ENCODE measurements around the gene FLNA. TPM values are rescaled to one million over a fixed set of nuclear protein-coding genes. Genes with fewer than 3 reads are reported as not detected.

The FLNA gene
- total RNA-seq, 1 experiment from 2014 or later: 920 TPM

DNA sequence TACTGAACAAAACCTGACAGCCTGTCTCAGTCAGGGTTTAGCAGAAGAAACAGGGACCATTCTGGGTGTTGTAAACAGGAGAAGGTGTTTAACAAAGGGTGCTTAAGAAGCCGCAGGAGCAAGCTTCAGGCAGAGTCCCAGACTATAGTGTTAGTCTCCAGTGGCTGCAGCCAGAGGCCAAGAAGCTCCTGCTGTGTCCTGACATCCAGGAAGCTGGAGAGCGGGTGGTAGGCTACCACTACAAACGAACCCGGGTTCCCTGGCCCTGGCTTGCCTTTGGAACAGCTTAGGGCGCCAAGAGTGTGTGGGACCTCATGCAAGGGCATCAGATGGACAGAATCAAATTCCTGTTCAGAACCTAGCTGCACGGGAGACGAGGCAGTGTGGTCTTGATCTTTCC, 50.9 kb downstream of the FLNA start:
- ATAC-seq (no peak), DNase-seq (ENCODE audit: low read depth, low spot score) (no peak)
- TF ChIP-seq TCF7L2 (IDR thresholded peaks at IDR 0.05; ENCODE audit: low read depth, low read length): no peak
- no peak for TF ChIP-seq POLR2AphosphoS5 (IDR thresholded peaks at IDR 0.05; ENCODE audit: low read depth, low read length)
- TF ChIP-seq SIN3A (IDR thresholded peaks at IDR 0.05; ENCODE audit: borderline replicate concordance, insufficient read depth, low read depth, low read length): no peak
- TF ChIP-seq, protein P1, sequence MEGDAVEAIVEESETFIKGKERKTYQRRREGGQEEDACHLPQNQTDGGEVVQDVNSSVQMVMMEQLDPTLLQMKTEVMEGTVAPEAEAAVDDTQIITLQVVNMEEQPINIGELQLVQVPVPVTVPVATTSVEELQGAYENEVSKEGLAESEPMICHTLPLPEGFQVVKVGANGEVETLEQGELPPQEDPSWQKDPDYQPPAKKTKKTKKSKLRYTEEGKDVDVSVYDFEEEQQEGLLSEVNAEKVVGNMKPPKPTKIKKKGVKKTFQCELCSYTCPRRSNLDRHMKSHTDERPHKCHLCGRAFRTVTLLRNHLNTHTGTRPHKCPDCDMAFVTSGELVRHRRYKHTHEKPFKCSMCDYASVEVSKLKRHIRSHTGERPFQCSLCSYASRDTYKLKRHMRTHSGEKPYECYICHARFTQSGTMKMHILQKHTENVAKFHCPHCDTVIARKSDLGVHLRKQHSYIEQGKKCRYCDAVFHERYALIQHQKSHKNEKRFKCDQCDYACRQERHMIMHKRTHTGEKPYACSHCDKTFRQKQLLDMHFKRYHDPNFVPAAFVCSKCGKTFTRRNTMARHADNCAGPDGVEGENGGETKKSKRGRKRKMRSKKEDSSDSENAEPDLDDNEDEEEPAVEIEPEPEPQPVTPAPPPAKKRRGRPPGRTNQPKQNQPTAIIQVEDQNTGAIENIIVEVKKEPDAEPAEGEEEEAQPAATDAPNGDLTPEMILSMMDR (IDR thresholded peaks at IDR 0.05): no peak
- TF ChIP-seq, protein P2, sequence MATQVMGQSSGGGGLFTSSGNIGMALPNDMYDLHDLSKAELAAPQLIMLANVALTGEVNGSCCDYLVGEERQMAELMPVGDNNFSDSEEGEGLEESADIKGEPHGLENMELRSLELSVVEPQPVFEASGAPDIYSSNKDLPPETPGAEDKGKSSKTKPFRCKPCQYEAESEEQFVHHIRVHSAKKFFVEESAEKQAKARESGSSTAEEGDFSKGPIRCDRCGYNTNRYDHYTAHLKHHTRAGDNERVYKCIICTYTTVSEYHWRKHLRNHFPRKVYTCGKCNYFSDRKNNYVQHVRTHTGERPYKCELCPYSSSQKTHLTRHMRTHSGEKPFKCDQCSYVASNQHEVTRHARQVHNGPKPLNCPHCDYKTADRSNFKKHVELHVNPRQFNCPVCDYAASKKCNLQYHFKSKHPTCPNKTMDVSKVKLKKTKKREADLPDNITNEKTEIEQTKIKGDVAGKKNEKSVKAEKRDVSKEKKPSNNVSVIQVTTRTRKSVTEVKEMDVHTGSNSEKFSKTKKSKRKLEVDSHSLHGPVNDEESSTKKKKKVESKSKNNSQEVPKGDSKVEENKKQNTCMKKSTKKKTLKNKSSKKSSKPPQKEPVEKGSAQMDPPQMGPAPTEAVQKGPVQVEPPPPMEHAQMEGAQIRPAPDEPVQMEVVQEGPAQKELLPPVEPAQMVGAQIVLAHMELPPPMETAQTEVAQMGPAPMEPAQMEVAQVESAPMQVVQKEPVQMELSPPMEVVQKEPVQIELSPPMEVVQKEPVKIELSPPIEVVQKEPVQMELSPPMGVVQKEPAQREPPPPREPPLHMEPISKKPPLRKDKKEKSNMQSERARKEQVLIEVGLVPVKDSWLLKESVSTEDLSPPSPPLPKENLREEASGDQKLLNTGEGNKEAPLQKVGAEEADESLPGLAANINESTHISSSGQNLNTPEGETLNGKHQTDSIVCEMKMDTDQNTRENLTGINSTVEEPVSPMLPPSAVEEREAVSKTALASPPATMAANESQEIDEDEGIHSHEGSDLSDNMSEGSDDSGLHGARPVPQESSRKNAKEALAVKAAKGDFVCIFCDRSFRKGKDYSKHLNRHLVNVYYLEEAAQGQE (IDR thresholded peaks at IDR 0.05; ENCODE audit: insufficient read depth in 1 of 2, low read depth in 2 of 2, low read length in 1 of 2): no peak
- no TSS peak for BruUV-seq (replicated peaks)
- ChIA-PET CTCF (no interaction called here), POLR2A (no interaction called here)
- no peaks in the 10 kb centered on the region for H3K4me1 ChIP-seq (ENCODE audit: control insufficient read depth, insufficient read depth, low read length)
- H3K36me3 ChIP-seq (ENCODE audit: control insufficient read depth, insufficient read depth, low read length): no peaks in the 10 kb centered on the region
- H3K27ac ChIP-seq (ENCODE audit: low read length): no peak overlapping the region
- no peak overlapping the region for H3K4me3 ChIP-seq (ENCODE audit: low read depth in 2 of 2, low read length in 2 of 2)
- no peaks in the 10 kb centered on the region for H3K9me3 ChIP-seq (ENCODE audit: control insufficient read depth, insufficient read depth, low read depth, low read length)
- peaks cover 7% of the 10 kb centered on the region; the same call in 1 of the 2 replicates for H3K27me3 ChIP-seq (ENCODE audit: control insufficient read depth, insufficient read depth, low read length)
- intact Hi-C loops (cut with micrococcal nuclease; ENCODE audit: unreplicated experiment) (no loop called here), in situ Hi-C loops (cut with HindIII; ENCODE audit: low pct_unique_long_range_greater_than_20kb, low sequenced_read_pairs) (no loop called here)

DNA sequence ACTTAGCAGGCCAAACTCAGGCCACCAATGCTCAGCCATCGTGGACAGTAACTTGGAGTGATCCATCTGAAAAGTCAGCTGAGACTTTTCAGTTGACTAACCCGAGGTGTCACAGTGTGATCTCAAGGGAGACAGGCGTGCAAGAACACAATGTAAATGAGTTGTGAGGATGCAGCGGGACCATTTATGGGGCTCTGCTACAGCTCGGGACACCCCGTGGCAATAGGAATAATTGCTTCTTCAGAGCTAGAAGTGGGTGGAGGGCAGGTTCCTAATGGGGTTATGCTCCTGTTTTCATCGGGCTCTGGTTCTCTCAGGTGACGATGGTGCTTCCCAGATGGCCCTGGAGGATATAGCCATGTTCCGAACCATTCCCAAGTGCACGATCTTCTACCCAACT, 51.5 kb downstream of the FLNA start:
- POLR2A ChIA-PET: no interaction called here
- no peak overlapping the region for H3K27ac ChIP-seq (ENCODE audit: low read length)
- no peaks in the 10 kb centered on the region for H3K4me1 ChIP-seq (ENCODE audit: control insufficient read depth, insufficient read depth, low read length)
- peaks cover 7% of the 10 kb centered on the region; the same call in 1 of the 2 replicates for H3K27me3 ChIP-seq (ENCODE audit: control insufficient read depth, insufficient read depth, low read length)
- H3K36me3 ChIP-seq (ENCODE audit: control insufficient read depth, insufficient read depth, low read length): no peaks in the 10 kb centered on the region
- BruUV-seq (replicated peaks): no TSS peak
- H3K4me3 ChIP-seq (ENCODE audit: low read depth in 2 of 2, low read length in 2 of 2): no peak overlapping the region
- DNase-seq (ENCODE audit: low read depth, low spot score) (no peak), ATAC-seq (peak; percentile 33; the same call in 1 of the 2 replicates)
- in situ Hi-C loops (cut with HindIII; ENCODE audit: low pct_unique_long_range_greater_than_20kb, low sequenced_read_pairs): no loop called here
- intact Hi-C loops (cut with micrococcal nuclease; ENCODE audit: unreplicated experiment): no loop called here
- TF ChIP-seq, protein P2 (IDR thresholded peaks at IDR 0.05; ENCODE audit: insufficient read depth in 1 of 2, low read depth in 2 of 2, low read length in 1 of 2): no peak
- no peak for TF ChIP-seq SIN3A (IDR thresholded peaks at IDR 0.05; ENCODE audit: borderline replicate concordance, insufficient read depth, low read depth, low read length)
- TF ChIP-seq POLR2AphosphoS5 (IDR thresholded peaks at IDR 0.05; ENCODE audit: low read depth, low read length): no peak
- TF ChIP-seq, protein P1 (IDR thresholded peaks at IDR 0.05): no peak
- no peak for TF ChIP-seq TCF7L2 (IDR thresholded peaks at IDR 0.05; ENCODE audit: low read depth, low read length)
- CTCF ChIA-PET: no interaction called here
- H3K9me3 ChIP-seq (ENCODE audit: control insufficient read depth, insufficient read depth, low read depth, low read length): no peaks in the 10 kb centered on the region
